ENCODE data around the gene CCDC116.
"Not testable (repeated sequence)": the region's sequence is repeated elsewhere in the genome, so short reads cannot be mapped to it uniquely, and the experiment has no call there.

Gene CCDC116

GRCh38 chr22:21611210-21611977 lies 21.2 kb upstream of the CCDC116 start:
- DNase-seq, result no peak

DNA sequence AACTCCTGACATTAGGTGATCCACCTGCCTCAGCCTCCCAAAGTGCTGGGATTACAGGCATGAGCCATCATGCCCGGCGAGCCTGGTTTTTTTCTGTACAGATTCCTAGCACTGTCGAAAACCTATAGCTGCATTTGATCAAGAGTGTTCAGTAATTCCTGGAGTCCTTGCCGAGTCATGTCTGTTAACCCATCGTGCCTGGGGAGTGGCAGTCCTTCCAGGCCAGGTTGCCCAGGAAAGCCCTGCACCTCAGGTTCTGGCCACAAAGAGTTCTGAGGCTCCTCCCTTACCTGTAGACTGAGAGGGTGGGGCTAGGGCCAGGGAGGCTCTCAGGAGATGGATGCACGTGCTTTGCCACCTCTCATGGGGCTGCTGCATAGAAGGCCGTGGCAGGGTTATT lies 19.7 kb upstream of the CCDC116 start:
- no peak for DNase-seq

GRCh38 chr22:21613553-21614233 lies 18.9 kb upstream of the CCDC116 start:
- no peak for DNase-seq

DNA sequence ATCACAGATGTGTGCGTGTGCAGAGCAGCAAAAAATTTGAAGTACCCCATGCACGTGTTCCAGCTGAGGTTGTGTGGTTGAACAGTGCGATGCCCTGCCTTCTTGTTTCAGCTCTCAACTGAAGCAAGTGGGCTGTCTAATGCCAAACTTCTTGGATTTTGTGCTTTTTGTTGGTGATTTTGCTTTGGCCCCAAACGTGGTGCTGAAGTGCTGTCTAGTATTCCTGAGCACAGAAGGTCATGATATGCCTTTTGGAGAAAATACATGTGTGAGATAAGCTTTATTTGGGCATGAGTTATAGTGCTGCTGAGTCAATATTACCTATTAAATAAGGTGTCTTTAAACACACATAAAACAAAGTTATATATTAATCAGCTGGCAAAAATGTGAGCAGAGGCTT lies 16.8 kb upstream of the CCDC116 start:
- no peak for DNase-seq

GRCh38 chr22:21617337-21617736 lies 15.2 kb upstream of the CCDC116 start:
- DNase-seq, result not testable (repeated sequence)

GRCh38 chr22:21621025-21621424 lies 11.5 kb upstream of the CCDC116 start:
- DNase-seq, result no peak

- DNase-seq, result peak; percentile 88 to 90
These were observed 10.3 kb upstream of the CCDC116 start for GRCh38 chr22:21622011-21622918.

- no peak for DNase-seq
These were observed 9.5 kb upstream of the CCDC116 start for GRCh38 chr22:21622919-21623647.

GRCh38 chr22:21623648-21623970 lies 9.0 kb upstream of the CCDC116 start:
- DNase-seq, result no peak

DNA sequence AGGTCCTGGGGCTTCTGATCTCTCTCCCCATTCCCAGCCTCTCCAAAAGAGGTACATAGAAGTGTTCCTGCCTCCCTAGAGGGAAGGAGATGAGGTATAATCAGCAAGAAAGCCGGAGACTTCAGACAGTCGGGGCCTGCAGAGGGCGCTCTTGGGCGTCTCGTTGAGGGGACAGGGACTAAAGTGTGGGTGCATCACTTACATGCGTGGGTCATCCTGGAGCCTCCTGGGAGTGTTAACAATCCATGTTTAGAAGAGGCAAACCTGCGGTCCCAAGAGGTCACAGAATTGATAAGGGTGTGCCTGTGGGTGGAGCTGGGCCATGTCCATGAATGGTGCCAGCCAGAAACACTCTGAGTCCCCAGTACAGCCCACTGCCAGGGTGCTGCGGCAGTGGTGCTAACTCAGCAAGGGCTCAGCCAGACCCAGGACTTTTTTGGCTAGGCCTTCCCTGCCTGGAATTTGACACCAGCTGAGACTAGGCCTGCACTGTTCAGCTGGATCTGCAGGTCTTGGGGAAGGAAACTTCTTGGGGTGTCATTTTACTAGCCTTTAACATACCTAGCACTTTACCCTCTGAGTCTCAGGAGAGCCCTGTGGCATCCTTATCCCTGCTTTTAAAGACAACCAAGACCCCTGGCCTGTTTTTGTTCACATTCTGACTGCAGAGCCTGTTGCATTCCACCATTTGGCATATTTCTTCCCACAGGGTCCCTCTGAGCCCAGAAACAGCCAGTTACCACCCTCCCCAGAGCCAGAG lies 8.3 kb upstream of the CCDC116 start:
- DNase-seq, result peak in 1 of 2 donors; percentile 35

DNA sequence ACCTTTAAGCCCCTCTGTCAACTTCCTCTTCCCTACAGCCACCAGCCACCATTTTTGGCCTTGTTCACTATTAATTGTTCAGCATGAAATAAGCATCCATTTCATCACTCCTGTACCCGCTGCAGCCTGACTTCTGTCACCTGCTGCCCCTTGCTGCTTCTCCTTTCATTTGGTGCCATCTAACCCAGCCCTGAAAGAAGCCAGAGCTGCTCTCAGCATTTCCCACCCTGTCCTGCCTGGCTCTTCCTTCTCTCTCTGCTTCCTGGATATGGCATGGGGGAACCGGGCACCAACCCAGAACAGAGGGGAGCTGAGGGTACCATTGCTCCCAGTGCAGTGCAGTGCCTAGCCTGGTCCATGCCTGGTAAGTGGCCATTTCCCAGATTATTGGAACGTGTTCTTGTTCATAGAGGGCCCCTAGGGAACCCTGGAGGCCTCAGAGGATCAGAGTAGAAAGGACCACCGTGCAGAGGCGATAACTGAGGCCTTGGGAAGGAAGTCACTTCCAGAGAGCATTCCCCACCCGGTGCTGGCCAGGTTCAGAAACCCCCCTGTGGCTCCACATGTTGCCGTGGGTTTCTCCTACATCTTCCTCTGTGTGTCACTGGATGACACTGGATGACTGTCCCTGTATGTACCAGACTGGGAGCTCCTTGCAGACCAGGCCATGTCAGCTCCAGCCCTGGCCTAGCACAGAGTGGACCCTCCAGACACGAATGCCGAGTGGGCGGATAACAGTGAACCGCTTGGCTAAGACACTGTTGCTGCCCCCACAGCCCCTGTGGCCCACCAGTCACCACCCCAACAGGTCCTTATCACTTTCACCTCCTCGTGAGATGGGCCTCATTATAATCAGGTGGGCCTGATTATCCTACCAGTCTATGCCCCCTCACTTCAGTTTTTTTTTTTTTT lies 7.4 kb upstream of the CCDC116 start:
- DNase-seq, result peak in 1 of 2 donors; percentile 24

GRCh38 chr22:21626073-21626734 lies 6.4 kb upstream of the CCDC116 start:
- no peak for DNase-seq

DNA sequence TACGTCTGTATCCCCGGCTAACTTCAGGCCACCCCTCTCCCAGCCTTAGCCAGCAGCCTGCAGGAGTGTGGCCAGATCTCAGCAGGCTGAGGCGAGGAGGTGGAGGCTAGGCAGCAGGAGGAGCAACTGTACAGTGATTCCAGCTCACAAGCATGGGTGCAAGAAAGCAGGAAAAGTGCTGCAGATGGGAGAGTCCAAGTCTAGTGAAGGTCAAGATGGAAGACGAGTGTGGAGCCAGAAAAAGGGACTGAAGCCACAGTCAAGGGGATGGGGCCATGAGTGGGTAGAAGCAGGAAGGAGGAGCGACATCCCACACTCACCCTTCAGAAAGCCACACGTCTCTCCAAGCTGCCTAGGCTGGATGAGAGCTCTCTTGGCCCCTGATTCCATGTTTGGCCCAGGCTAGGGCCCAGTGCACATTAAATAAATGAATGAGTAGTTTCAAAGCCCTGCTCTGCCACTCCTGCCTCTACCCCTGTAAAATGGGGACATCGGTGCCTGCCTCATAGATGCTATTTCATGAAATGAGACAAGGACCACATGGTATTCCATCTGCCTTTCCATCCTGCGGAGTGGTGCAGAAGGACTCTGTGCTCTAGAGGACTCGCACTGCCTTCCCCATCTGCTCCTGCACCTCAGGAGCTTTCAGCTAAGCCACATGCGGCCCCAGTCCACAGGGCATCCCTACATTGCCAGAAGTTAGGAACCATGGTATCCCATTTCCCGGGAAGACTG lies 5.7 kb upstream of the CCDC116 start:
- DNase-seq, result no peak

GRCh38 chr22:21628386-21629254 lies 3.9 kb upstream of the CCDC116 start:
- no peak for DNase-seq

- peak; percentile 95 to 96 for DNase-seq
These were observed 3.1 kb upstream of the CCDC116 start, which contains the start of gene YDJC for GRCh38 chr22:21629255-21630149. YDJC (minus strand) TSS chr22:21630022; CDS start chr22:21630014, 8 bp downstream.

DNA sequence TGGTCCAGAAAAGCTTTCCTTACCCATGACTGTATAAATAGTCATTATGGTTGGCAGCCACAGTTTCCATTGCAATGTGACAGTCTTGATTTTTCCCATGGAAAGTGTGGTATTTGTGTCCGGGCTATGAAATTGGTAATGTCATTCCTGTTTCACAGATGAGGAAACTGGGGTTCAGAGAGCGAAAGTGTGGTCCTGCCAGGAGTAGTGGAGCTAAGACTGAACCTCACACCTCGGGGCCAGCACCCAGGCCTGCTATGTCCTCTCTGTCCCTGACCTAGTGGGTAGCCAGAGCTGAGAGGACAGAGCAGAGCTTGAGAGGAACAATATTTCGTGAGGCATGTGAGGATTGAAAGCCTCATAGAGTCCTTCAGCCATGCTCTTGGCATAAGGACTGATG lies 1.5 kb upstream of the CCDC116 start:
- DNase-seq, result no peak

GRCh38 chr22:21632931-21633330 lies 371 bp downstream of the CCDC116 start:
- DNase-seq, result no peak
